GM23338 (cell line): ENCODE measurements around the gene NETO2.

Experiments used
- CREB1 ChIP-seq: fragments of 250-450 bp; sonication (Bioruptor Pico); IDR thresholded peaks from 2 replicates; pipeline ENCODE4 v1.5.0; 2020; ENCODE audit warnings: low read depth, mild to moderate bottlenecking, moderate library complexity
- CTCF ChIP-seq, 2 experiments: fragments of 200-600 bp in 1 of 2; sonication (generic) in 1 of 2; conservative IDR thresholded peaks; 2 replicates each; pipeline versions ENCODE4 v1.5.1 to v1.6.1; 2016 to 2017; ENCODE audit warnings: antibody characterized with exemption in 2 of 2, low read depth in 2 of 2, mild to moderate bottlenecking in 2 of 2, moderate library complexity in 1 of 2
- EZH2 ChIP-seq: fragments of 200-600 bp; sonication (generic); IDR thresholded peaks from one replicate; pipeline ENCODE4 v1.8.0; 2017; ENCODE audit warnings: antibody characterized with exemption, mild to moderate bottlenecking, low read depth; ENCODE audit not compliant: unreplicated experiment
- JUNB ChIP-seq: IDR thresholded peaks from one replicate; pipeline ENCODE4 v1.6.1; 2016; ENCODE audit warnings: antibody characterized with exemption; ENCODE audit not compliant: unreplicated experiment
- POLR2AphosphoS5 ChIP-seq: IDR thresholded peaks from 2 replicates; pipeline ENCODE4 v1.6.1; 2016; ENCODE audit warnings: antibody characterized with exemption, low read depth
- TF ChIP-seq, protein P1 (sequence below): IDR thresholded peaks from one replicate; pipeline ENCODE4 v1.6.1; 2018; ENCODE audit warnings: antibody characterized with exemption; ENCODE audit not compliant: unreplicated experiment

DNA sequence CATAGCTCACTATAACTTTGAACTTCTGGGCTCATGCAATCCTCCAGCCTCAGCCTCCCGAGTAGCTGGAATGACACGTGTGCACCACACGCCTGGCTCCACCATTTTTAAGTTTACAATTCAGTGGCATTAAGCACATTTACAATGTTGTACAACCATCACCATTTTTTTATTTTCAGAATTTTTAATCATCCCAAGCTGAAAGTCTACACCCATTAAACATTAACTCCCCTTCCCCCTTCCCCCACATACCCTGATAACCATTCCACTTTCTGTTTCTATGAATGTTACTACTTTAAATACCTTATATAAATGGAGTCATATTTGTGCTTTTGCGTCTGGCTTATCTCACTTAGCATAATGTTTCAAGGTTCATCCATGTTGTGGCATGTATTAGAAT lies 18.0 kb downstream of the NETO2 start:
- no peak for TF ChIP-seq CTCF (conservative IDR thresholded peaks at IDR 0.05; ENCODE audit: low read depth in 2 of 2)
- no peak for TF ChIP-seq CREB1 (CRISPR knock-in tag)
- TF ChIP-seq, protein P1, sequence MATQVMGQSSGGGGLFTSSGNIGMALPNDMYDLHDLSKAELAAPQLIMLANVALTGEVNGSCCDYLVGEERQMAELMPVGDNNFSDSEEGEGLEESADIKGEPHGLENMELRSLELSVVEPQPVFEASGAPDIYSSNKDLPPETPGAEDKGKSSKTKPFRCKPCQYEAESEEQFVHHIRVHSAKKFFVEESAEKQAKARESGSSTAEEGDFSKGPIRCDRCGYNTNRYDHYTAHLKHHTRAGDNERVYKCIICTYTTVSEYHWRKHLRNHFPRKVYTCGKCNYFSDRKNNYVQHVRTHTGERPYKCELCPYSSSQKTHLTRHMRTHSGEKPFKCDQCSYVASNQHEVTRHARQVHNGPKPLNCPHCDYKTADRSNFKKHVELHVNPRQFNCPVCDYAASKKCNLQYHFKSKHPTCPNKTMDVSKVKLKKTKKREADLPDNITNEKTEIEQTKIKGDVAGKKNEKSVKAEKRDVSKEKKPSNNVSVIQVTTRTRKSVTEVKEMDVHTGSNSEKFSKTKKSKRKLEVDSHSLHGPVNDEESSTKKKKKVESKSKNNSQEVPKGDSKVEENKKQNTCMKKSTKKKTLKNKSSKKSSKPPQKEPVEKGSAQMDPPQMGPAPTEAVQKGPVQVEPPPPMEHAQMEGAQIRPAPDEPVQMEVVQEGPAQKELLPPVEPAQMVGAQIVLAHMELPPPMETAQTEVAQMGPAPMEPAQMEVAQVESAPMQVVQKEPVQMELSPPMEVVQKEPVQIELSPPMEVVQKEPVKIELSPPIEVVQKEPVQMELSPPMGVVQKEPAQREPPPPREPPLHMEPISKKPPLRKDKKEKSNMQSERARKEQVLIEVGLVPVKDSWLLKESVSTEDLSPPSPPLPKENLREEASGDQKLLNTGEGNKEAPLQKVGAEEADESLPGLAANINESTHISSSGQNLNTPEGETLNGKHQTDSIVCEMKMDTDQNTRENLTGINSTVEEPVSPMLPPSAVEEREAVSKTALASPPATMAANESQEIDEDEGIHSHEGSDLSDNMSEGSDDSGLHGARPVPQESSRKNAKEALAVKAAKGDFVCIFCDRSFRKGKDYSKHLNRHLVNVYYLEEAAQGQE: no peak
- no peak for TF ChIP-seq POLR2AphosphoS5
- no peak for TF ChIP-seq EZH2
- TF ChIP-seq JUNB: no peak
